NAMALWA (cell line): ENCODE data around the gene DHX32.

ENCODE experiments used
- DNase-seq: peaks from one replicate; pipeline ENCODE4 v3.0.0-alpha.2; 2015; ENCODE audit warnings: low spot score

Gene DHX32

GRCh38 chr10:125802131-125802530 is 79.0 kb downstream of the DHX32 start:
- DNase-seq, result no peak

DNA sequence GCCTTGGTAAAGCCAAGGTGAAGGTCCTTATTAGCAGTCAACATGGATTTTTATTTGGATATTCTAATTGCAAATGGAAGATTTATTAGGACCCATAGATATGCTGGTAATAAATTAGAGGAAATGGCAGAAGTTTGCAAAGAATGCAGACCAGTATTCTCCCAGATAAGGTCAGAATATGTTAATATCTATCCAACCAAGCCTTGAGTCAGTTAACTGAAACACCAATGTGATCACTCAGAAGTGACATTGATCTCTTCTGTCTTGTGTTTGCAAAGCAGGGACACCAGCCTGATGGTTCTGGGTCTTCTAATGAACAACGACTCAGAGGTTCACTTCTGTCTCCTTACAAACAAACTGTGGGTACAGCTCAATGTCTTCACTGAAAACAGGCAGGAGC is 79.5 kb downstream of the DHX32 start:
- no peak for DNase-seq

- DNase-seq, result no peak
These were observed 81.5 kb downstream of the DHX32 start for GRCh38 chr10:125799451-125800182.

DNA sequence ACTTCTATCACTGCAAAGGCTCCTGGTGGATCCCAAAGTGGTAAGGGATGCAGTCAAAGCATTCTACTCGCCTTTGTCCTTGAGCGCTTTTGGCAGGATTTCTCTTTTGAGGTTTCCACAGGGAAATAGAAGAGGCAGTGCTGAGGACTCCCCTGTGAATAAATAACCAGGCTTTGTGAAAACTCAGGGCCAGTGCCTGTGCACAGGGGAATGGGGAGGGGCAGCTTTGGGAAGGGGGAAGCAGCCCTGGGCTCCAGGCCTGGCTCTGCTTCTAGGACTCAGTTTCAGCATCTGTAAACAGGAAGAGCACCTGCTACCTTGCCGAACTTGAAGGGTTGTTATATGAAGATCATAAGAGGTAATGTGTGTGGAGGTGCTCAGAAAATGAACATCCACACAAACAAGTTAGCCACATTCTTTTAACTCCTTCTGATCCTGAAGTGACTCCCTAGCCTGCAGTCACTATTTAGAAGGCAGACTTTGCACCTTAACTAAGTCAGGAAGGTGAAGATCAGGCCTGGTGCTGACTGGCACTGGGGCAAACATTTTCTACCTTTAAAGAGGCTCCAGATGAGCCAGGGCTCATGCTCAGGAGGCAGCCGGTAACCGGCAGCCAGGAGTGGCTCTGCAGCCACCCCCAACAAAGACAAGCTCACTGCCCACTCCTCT is 83.0 kb downstream of the DHX32 start:
- no peak for DNase-seq

DNA sequence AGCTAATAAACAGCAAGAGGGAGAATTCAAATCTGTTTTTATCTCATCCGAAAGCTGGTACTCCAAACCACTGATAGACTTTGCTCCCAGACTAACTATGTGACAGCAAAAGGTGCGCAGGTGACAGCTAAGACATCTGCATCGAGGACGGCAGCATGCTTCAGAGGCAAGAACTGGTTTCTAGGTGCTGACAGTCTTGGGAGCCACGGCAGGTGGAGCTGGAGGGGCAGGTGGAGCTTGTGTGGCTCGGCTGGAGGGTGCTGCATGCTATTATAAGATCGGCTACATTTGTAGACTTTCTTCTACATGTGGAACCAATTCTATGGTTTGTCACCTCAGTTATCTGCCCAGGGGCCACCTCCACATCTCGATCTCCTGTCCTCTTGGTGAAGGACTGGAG is 83.7 kb downstream of the DHX32 start:
- DNase-seq, result no peak

- DNase-seq, result no peak
These were observed 85.4 kb downstream of the DHX32 start for GRCh38 chr10:125795637-125796190.

GRCh38 chr10:125795128-125795527 is 86.0 kb downstream of the DHX32 start:
- no peak for DNase-seq

GRCh38 chr10:125792342-125793300 is 88.5 kb downstream of the DHX32 start:
- DNase-seq, result no peak

GRCh38 chr10:125788156-125789034 is 92.7 kb downstream of the DHX32 start:
- DNase-seq, result no peak
